ENCODE results near the gene PTPRG. TPM values are rescaled to one million over a fixed set of nuclear protein-coding genes. Genes with fewer than 3 reads are reported as not detected.

The PTPRG gene
- polyA plus RNA-seq, 3 donors = not detected

DNA sequence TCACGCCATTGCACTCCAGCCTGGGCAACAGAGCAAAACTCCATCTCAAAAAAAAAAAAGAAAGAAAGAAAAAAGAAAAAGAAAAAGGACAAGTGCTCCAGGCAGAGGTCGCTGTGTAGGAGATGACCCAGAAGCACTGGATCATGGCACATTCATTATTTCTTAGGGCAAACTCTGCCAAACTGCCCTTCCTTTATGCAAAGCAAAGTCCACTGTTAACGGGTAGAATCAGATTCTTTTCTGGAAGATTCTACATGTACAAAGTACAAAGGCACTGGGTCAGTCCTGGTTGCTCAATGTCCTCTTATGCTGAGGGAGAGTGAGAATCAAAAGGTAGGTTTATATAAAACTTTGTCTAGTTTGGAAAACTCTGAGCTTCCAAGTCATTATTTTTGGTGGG, 667.1 kb downstream of the PTPRG start:
- Mint-ChIP-seq H3K4me3 (no peak overlapping the region), H3K9me3 (peaks cover 0 to 7% (median 0%) of the 10 kb centered on the region in 7 donors), H3K4me1 (no peaks in the 10 kb centered on the region), H3K27me3 (ENCODE audit: low read depth in 3 of 3) (peaks cover 2 to 12% (median 3%) of the 10 kb centered on the region in 3 donors), H3K36me3 (no peaks in the 10 kb centered on the region), H3K27ac (no peak overlapping the region)
- H3K9ac ChIP-seq (ENCODE audit: insufficient read depth, low read length, poor library complexity, severe bottlenecking) = no peak overlapping the region
- no peaks in the 10 kb centered on the region for H4K20me1 ChIP-seq (ENCODE audit: insufficient read depth, low read length)
- H3K4me3 ChIP-seq (replicated peaks in 1 of 3; ENCODE audit: low read depth in 2 of 3, low read length in 3 of 3) = no peak overlapping the region
- no peaks in the 10 kb centered on the region for H3K36me3 ChIP-seq (replicated peaks in 1 of 2; ENCODE audit: control insufficient read depth in 1 of 2, insufficient read depth in 2 of 2, low read length in 2 of 2)
- TF ChIP-seq CTCF (IDR thresholded peaks at IDR 0.05) = no peak
- DNase-seq = no peak
- H2AFZ ChIP-seq (ENCODE audit: insufficient read depth, low read depth, low read length, poor library complexity, severe bottlenecking) = no peak overlapping the region
- no peak overlapping the region for H3K27ac ChIP-seq (ENCODE audit: low read depth in 1 of 2, low read length in 2 of 2)
- intact Hi-C loops (cut with micrococcal nuclease) = no loop called here
- no CpG with 5 or more reads among the region's 3 CpGs for WGBS (ENCODE audit: insufficient coverage)
- H3K4me1 ChIP-seq (ENCODE audit: control insufficient read depth in 1 of 2, insufficient read depth in 2 of 2, low read length in 2 of 2) = no peaks in the 10 kb centered on the region
- H3K27me3 ChIP-seq (ENCODE audit: control insufficient read depth in 2 of 2, insufficient read depth in 2 of 2, low read length in 2 of 2) = no peaks in the 10 kb centered on the region
- H3K9me3 ChIP-seq (replicated peaks in 1 of 2; ENCODE audit: control insufficient read depth in 1 of 2, insufficient read depth in 1 of 2, low read length in 2 of 2) = no peaks in the 10 kb centered on the region
- H3K79me2 ChIP-seq (ENCODE audit: insufficient read depth, low read length) = no peaks in the 10 kb centered on the region
- no peak overlapping the region for H3K4me2 ChIP-seq (replicated peaks; ENCODE audit: extremely low read depth, low read length, poor library complexity, severe bottlenecking)

DNA sequence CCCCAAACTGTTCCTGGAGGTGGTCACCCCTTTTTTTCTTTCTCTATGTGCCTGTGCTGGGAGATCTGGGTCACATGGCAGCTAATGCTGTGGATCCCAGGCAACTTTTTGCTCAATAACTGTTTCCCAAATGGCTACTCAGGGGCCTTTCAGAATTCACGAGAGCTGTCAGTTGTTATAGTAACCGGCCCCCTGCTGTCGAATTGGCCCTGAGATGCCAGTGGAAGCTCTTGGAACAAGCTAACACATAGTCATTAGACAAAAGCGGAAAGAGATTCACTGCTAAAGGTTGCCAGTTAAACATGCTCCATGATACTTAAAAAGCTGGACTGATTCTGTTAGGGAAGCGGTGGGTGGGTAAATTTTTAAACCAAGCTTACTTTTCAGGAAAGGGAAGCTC, 667.8 kb downstream of the PTPRG start:
- H3K27me3 Mint-ChIP-seq (ENCODE audit: low read depth in 3 of 3) = peaks cover 4 to 12% (median 6%) of the 10 kb centered on the region in 3 donors
- no peaks in the 10 kb centered on the region for H4K20me1 ChIP-seq (ENCODE audit: insufficient read depth, low read length)
- no peaks in the 10 kb centered on the region for H3K79me2 ChIP-seq (ENCODE audit: insufficient read depth, low read length)
- H2AFZ ChIP-seq (ENCODE audit: insufficient read depth, low read depth, low read length, poor library complexity, severe bottlenecking) = no peak overlapping the region
- no peaks in the 10 kb centered on the region for H3K4me1 Mint-ChIP-seq
- H3K4me3 Mint-ChIP-seq = no peak overlapping the region
- H3K4me1 ChIP-seq (ENCODE audit: control insufficient read depth in 1 of 2, insufficient read depth in 2 of 2, low read length in 2 of 2) = no peaks in the 10 kb centered on the region
- TF ChIP-seq CTCF (IDR thresholded peaks at IDR 0.05) = no peak
- H3K9me3 Mint-ChIP-seq = peaks cover 0 to 8% (median 0%) of the 10 kb centered on the region in 7 donors
- no peak overlapping the region for H3K27ac Mint-ChIP-seq
- H3K4me2 ChIP-seq (replicated peaks; ENCODE audit: extremely low read depth, low read length, poor library complexity, severe bottlenecking) = no peak overlapping the region
- no peaks in the 10 kb centered on the region for H3K9me3 ChIP-seq (replicated peaks in 1 of 2; ENCODE audit: control insufficient read depth in 1 of 2, insufficient read depth in 1 of 2, low read length in 2 of 2)
- no peaks in the 10 kb centered on the region for H3K36me3 ChIP-seq (replicated peaks in 1 of 2; ENCODE audit: control insufficient read depth in 1 of 2, insufficient read depth in 2 of 2, low read length in 2 of 2)
- H3K4me3 ChIP-seq (replicated peaks in 1 of 3; ENCODE audit: low read depth in 2 of 3, low read length in 3 of 3) = no peak overlapping the region
- WGBS (ENCODE audit: insufficient coverage) = 81% methylated on average over 3 of the region's 5 CpGs
- intact Hi-C loops (cut with micrococcal nuclease) = no loop called here
- no peak for DNase-seq
- no peak overlapping the region for H3K9ac ChIP-seq (ENCODE audit: insufficient read depth, low read length, poor library complexity, severe bottlenecking)
- no peaks in the 10 kb centered on the region for H3K27me3 ChIP-seq (ENCODE audit: control insufficient read depth in 2 of 2, insufficient read depth in 2 of 2, low read length in 2 of 2)
- H3K27ac ChIP-seq (ENCODE audit: low read depth in 1 of 2, low read length in 2 of 2) = no peak overlapping the region
- no peaks in the 10 kb centered on the region for H3K36me3 Mint-ChIP-seq
